HG03108 (cell line): ENCODE results near the gene EVX2.

Experiments used
- ATAC-seq: cut with Tn5 transposase; IDR thresholded peaks from one replicate; pipeline ENCODE4 v1.9.1; 2021; ENCODE audit warnings: moderate library complexity; ENCODE audit not compliant: unreplicated experiment

Gene EVX2

DNA sequence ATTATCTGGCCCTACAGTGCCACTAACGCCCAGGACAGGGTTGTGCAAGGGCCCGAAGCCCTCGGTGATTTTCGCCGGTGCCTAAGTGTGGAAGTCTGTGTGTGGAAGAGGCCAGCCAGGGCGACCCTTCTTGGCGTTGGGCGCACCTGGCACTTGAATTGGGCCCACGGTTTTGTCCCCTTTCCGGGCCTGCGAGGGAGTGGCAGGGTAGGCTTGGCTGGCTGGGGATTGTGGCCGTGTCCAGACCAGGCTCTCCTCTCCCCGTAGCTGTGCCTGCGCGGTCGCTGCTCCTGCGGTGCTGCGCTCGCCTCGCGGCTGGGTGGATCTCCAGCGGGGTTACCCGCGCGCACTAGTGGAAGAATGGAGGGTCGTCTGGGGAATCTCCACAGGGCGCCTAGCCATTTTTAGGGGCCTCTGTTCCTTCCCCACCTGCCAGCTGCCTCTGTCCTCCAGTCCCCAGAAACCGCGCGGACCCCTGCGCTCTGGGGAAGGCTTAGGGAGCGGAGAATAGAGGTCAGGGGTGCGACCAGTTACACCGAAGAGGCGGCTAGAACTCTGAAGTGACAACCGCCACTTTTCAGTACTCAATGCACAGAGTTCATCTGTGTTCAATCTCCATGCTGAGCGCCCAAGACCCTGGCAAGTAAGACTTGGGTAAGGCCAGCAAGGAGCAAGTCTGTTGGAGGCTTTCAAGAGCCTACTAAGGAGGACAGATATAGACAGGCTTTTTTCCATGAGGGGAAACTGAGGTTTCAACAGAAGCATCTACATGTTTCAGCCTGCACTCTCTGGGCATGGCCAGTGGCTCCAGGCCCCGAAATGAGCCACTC is 16.0 kb downstream of the EVX2 start:
- no peak for ATAC-seq

DNA sequence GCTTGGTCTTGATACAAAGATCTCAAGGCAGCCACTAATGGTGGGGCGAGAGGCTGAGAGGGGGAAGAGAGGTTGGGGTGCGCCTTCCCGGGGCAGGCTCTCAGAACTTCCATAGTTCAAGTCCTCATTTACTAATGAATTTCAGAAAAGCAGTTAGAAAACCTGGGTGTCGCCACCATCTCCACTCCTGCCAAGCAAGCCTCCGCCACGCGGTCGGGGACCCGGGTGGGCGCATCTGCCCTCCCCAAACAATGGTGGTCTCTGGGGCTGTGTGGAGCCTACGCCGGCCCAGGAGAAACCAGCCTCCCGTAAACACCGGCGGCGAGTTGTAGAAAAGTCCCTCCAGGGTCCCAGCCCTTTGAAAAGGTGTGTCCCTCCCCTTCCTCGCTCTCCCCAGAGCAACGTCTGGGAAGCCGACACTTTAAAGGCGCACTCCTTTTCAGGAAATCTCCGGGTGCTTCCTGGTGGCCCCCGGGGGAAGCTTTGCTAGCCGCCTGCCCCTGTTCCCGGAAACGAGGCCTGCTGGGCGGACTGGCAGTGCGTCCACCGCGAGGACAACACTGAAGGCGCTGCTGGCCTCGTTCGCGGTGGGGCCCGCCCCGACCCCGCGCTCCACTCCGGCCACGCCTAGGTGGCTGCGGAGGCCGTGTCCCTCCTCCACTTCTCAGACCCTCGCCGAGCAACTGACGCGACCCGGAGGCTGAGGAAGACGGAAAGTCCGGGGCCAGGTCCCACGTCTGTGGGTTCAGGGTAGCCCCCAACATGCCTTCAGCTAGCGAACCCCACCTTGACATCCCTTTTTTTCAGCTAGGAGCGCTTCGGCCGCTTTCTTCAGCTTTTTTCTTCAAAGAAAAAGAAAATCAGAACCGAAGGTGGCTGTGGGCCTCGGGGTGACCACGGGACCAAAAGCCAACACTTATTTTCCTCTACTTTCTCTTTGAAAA is 16.8 kb downstream of the EVX2 start:
- no peak for ATAC-seq

DNA sequence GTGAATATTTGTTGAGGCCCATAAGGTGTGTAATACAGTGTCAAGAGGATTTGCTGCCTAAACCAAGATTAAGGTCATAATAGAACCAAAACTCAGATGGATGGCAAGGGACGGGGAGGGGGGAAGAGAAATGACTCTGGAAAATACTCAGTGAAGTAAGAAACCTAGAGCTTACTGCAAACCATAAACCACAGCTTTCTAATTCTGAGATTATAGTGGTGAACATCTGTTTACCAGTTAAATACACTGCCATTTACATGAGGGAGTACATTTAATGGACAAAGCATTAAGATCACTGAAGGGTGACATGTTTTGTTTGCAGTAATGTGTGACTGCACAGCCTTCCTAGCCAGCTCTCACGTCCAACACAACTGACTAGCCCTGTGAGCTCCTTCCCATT is 19.8 kb downstream of the EVX2 start:
- no peak for ATAC-seq

DNA sequence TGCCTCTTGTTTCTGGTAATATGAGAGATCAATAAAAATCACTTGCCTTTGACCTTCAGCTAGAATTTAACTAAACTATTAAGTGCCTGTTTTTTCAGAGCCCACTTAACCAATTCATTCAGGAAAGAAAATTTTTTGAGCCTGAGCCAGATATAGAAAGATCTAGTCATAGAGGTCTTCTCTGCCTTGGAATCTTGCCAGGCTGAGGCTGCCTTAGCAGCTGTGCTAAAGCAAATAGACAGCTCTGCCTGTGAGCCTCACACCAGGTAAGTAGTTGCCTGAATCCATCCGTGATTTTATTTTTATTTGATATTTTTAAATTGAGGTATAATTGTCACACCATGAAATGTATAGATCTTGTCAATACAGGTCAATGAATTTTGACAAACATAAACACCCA is 27.4 kb downstream of the EVX2 start:
- no peak for ATAC-seq

DNA sequence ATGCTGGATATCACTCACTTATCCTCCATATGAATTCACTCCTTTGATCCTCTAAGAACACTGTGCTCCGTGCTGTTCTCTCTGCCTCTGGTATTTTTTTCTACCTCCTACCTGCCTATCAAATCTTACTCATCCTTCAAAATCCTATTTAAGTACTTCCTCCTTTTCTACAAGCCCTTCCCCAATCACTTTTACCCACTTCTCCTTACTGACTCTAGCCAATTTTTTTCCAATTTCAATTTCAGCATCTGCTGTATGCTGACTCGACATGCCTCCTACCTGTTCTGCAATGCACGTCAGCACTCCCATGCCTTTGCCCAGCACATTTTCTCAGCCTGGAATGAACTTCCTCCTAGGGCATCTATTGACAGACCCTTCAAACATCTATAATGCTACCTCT is 44.4 kb downstream of the EVX2 start:
- ATAC-seq, result no peak

DNA sequence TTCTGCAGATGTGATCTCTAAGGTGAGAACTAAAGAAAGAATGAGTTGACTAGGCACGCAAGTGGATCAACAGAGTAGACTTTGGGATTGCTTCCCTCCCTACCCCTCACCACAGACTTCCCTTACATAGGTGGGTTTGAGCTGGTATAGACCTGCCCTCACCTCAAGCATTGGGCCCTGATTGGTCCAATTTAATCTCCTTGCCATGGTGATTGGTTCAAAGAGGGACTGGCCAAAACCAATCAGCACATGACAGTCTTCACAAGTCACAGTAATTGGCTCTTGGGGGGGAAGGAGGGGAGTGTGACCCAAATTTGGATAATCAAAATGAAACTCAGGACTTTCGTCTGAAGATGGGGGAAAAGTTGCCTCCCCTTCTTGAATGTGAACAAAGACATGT is 45.1 kb downstream of the EVX2 start:
- no peak for ATAC-seq

DNA sequence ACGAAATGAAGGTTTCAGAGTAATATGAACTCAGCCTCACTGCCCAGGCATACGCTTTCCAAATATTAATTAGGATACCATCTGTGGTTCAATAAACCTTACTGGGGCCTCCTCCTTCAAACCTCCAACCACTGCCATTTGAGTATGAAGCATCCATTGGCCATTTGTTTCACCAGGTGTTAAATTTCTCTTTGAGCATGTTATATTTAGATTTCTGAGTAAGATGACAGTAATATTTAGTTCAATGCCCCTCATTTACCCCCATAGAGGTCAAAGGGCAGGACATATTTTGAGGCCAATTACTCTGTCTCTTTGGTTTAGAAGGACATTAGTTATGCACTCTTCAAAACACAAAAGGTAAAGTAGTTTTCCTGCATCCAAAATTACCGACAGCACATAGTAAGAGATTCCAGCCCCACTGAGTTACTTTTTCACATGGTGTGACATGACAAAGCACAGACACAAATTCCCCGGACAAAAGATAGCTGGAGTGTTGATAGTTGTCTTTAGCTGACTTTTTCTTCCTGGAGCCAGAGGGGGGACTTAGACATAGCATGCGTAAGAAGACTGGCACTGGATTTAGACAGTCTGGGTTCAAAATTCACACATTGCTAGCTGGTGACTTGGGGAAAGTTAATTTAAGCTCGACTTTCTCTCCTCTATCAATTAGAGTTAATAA is 48.6 kb downstream of the EVX2 start:
- ATAC-seq, result no peak

DNA sequence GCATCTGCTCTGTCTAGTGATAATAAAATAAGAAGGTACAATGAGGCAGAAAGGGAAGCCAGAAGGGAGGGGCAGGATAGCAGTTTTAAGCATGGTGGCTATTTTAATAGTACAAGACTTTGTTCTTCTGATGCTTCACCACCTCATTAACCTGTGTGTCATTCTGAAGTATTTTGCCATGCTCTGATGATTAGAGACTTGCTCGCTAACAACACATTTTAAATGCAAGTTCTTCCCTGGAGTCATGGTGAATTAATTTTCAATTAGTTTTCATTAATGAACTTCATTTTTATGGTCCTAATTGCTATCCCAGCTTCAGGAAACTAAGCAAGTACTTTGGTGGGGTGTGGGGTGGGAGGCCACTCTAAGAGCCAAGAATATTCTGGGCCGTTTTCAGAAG is 56.0 kb downstream of the EVX2 start:
- ATAC-seq, result no peak
